ENCODE measurements around the gene CAST. TPM values are rescaled to one million over a fixed set of nuclear protein-coding genes. Genes with fewer than 3 reads are reported as not detected.
A peak's percentile ranks its signal among the peaks of the same experiment; 100 is the strongest.

Gene CAST
- total RNA-seq, 2 donors from 2014 or later, result 175 to 347 TPM

DNA sequence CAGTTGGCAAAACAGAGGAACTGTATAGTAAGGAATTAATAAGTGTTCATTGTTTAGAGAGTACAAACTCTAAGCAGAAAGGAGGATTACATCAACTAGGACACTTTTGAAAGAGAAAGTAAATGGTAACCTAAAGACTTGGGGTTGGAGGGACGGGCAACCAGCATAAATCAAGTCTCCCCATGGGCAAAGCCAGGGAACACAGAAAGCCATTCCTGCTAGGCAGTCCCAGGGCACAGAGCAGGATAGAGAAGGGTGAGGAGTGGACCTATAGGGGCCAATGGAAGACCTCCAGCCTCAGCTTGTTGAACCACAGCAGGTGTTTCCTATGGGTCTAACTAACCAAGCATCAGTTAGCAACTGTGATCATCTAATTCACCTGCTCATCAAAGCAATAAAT, 154.8 kb downstream of the CAST start:
- Histone ChIP-seq H3K9me3 (no peaks in the 10 kb centered on the region), H3K4me1 (ENCODE audit: control insufficient read depth in 1 of 2, low read depth in 2 of 2) (no peaks in the 10 kb centered on the region), H3K27ac (no peak overlapping the region), H3K4me3 (peak overlapping the region; percentile 18), H3K27me3 (replicated peaks; ENCODE audit: insufficient read depth) (no peaks in the 10 kb centered on the region), H3K36me3 (no peaks in the 10 kb centered on the region)
- DNase-seq (ENCODE audit: low spot score) (no peak), ATAC-seq (ENCODE audit: insufficient number of reproducible peaks, low FRiP score, low read depth) (no peak)
- TF ChIP-seq, protein P1, sequence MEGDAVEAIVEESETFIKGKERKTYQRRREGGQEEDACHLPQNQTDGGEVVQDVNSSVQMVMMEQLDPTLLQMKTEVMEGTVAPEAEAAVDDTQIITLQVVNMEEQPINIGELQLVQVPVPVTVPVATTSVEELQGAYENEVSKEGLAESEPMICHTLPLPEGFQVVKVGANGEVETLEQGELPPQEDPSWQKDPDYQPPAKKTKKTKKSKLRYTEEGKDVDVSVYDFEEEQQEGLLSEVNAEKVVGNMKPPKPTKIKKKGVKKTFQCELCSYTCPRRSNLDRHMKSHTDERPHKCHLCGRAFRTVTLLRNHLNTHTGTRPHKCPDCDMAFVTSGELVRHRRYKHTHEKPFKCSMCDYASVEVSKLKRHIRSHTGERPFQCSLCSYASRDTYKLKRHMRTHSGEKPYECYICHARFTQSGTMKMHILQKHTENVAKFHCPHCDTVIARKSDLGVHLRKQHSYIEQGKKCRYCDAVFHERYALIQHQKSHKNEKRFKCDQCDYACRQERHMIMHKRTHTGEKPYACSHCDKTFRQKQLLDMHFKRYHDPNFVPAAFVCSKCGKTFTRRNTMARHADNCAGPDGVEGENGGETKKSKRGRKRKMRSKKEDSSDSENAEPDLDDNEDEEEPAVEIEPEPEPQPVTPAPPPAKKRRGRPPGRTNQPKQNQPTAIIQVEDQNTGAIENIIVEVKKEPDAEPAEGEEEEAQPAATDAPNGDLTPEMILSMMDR (IDR thresholded peaks at IDR 0.05), result no peak

DNA sequence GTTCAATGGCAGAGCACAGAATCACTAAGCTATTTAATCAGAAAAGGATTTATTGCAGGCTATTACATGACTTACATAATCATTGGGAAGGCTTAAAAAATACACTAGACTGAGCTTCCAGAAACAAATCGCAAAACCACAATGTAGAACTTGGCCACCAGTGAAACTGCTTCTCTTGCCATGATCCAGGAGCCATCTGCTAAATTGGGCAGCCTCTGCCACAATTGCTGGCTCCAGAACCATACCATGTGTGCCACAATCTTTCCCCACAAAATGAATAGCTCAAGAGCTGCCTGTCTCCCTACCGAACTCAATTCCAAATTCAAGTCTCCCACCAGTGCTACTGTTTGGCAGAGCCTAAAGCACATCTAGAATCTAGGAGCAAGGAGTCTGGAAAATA, 155.3 kb downstream of the CAST start:
- Histone ChIP-seq H3K9me3 (no peaks in the 10 kb centered on the region), H3K36me3 (no peaks in the 10 kb centered on the region), H3K4me3 (no peak overlapping the region), H3K27me3 (replicated peaks; ENCODE audit: insufficient read depth) (no peaks in the 10 kb centered on the region), H3K27ac (no peak overlapping the region), H3K4me1 (ENCODE audit: control insufficient read depth in 1 of 2, low read depth in 2 of 2) (no peaks in the 10 kb centered on the region)
- no peak for DNase-seq (ENCODE audit: low spot score)
- TF ChIP-seq, protein P1 (IDR thresholded peaks at IDR 0.05), result no peak
- ATAC-seq (ENCODE audit: insufficient number of reproducible peaks, low FRiP score, low read depth), result no peak

DNA sequence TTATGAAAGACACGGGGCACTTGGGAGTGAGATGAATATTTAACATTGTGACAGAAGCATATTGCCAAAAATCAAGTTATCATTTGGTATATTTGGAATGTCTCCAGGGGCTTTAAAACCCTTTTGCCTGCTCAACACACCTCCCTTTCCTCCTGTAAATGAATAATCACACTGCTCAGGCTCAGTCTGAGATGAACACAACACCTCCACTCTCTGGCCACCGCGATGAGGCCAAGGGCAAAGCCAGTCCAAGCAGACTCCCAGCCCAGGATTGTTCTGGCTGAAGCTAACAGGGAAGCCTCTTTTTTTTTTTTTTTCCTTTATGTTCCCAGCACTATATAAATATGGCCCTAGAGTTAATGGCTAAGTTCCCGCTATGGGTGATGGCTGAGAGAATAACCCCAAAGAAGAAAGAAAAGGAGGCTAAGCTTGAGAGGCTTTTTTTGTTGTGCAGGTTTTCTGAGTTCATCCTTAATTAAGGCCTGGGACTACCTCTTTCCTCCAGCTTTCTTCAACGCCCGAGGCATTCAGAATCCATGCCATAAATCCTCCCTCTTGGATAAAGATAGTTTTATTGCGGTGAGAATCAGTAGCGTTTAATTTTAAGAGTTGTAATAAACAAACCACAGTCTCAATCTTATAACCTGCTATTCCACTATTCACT, 156.1 kb downstream of the CAST start:
- Histone ChIP-seq H3K4me1 (ENCODE audit: control insufficient read depth in 1 of 2, low read depth in 2 of 2) (no peaks in the 10 kb centered on the region), H3K4me3 (no peak overlapping the region), H3K9me3 (no peaks in the 10 kb centered on the region), H3K27me3 (replicated peaks; ENCODE audit: insufficient read depth) (no peaks in the 10 kb centered on the region), H3K27ac (no peak overlapping the region), H3K36me3 (no peaks in the 10 kb centered on the region)
- DNase-seq (ENCODE audit: low spot score) (no peak), ATAC-seq (ENCODE audit: insufficient number of reproducible peaks, low FRiP score, low read depth) (no peak)
- TF ChIP-seq, protein P1 (IDR thresholded peaks at IDR 0.05), result no peak

DNA sequence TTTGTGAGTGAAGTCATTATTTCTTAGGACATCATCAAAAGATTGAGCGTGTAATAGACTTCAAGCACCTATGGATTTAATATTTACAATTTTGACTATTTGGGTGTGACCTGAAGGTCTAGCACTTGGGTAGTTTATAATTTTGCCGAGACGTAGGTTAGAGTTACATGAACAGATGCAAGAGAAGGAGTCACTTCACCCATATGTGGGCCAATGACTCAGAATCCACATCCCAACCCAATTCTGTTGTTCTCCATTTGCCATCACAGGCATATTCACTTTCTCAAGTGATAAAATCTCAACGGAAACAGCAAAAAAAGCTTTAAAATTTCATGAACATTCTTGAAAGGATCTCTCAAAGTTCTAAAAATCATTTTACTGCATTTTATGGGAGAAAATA, 157.6 kb downstream of the CAST start:
- TF ChIP-seq, protein P1 (IDR thresholded peaks at IDR 0.05), result no peak
- H3K27me3 ChIP-seq (replicated peaks; ENCODE audit: insufficient read depth), result no peaks in the 10 kb centered on the region
- H3K4me3 ChIP-seq, result no peak overlapping the region
- no peaks in the 10 kb centered on the region for H3K4me1 ChIP-seq (ENCODE audit: control insufficient read depth in 1 of 2, low read depth in 2 of 2)
- no peak for ATAC-seq (ENCODE audit: insufficient number of reproducible peaks, low FRiP score, low read depth)
- no peaks in the 10 kb centered on the region for H3K36me3 ChIP-seq
- no peaks in the 10 kb centered on the region for H3K9me3 ChIP-seq
- DNase-seq (ENCODE audit: low spot score), result no peak
- H3K27ac ChIP-seq, result no peak overlapping the region

DNA sequence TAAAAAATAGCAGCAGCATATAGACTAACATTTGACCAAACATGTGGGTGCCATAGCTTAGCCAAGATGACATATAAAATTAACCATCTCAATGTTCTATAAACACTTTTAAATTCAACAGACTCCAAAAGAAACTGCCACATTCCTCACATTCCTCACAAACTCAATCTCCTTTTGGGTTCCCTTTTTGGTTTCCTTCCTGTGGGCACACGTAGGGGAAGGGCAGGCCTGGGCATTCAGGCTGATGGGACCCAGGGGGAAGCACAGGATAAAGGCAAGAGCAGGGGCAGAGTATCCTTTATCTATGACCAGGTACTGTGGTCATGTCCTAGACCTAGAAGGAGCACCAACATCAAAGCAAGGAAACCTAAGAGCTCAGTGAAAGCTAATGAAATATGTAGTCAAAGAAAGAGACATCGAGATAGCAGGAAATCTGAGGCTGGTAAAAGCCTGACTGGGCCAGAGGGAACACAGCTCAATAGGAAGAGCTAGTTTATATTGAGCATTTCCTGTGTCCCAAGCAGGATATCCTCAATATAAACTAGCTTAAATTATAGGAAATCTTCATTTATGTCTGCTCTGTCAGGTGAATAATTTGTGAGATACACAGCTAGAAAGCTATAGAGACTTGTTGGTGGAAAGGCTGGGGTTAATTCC, 159.2 kb downstream of the CAST start:
- no peak overlapping the region for H3K4me3 ChIP-seq
- no peaks in the 10 kb centered on the region for H3K4me1 ChIP-seq (ENCODE audit: control insufficient read depth in 1 of 2, low read depth in 2 of 2)
- no peak for ATAC-seq (ENCODE audit: insufficient number of reproducible peaks, low FRiP score, low read depth)
- no peaks in the 10 kb centered on the region for H3K9me3 ChIP-seq
- no peaks in the 10 kb centered on the region for H3K27me3 ChIP-seq (replicated peaks; ENCODE audit: insufficient read depth)
- no peak for DNase-seq (ENCODE audit: low spot score)
- TF ChIP-seq, protein P1 (IDR thresholded peaks at IDR 0.05), result no peak
- H3K36me3 ChIP-seq, result no peaks in the 10 kb centered on the region
- no peak overlapping the region for H3K27ac ChIP-seq
